ENCODE data around the gene CAMK1. TPM values are rescaled to one million over a fixed set of nuclear protein-coding genes. Genes with fewer than 3 reads are reported as not detected.

Gene CAMK1
- total and polyA plus RNA-seq, 9 of the 15 experiments (the other 6 are each of a cell fraction or from before 2014, with no cell fraction given) = 0.23 to 10.7 (median 6.0) TPM

GRCh38 chr3:9784965-9785364, 15.2 kb upstream of the CAMK1 start (continued):
- TF ChIP-seq PBX2 (CRISPR knock-in tag; IDR thresholded peaks at IDR 0.05; ENCODE audit: low read depth) = no peak
- TF ChIP-seq PBX2 (tag; conservative IDR thresholded peaks at IDR 0.05; ENCODE audit: low read depth) = peak; percentile 81
- no peak for TF ChIP-seq HCFC1 (IDR thresholded peaks at IDR 0.05; ENCODE audit: low read depth, low read length)
- TF ChIP-seq MEIS2 (IDR thresholded peaks at IDR 0.05; ENCODE audit: partially characterized antibody) = peak; percentile 14
- no peak for TF ChIP-seq CEBPG (CRISPR knock-in tag; IDR thresholded peaks at IDR 0.05)
- TF ChIP-seq CEBPG (tag; conservative IDR thresholded peaks at IDR 0.05 in 1 of 2, IDR thresholded peaks at IDR 0.05 in 1 of 2) = peak in 1 of 2 experiments; percentile 17; a peak in 1 of 4 replicates
- TF ChIP-seq THRAP3 (IDR thresholded peaks at IDR 0.05; ENCODE audit: borderline replicate concordance) = no peak
- no peak for TF ChIP-seq EZH2 (IDR thresholded peaks at IDR 0.05; ENCODE audit: borderline replicate concordance, low read depth, low read length)
- TF ChIP-seq NFE2L1 (tag; IDR thresholded peaks at IDR 0.05; ENCODE audit: borderline replicate concordance, low read depth) = no peak
